IgD-negative memory B cell (primary cell): ENCODE measurements around the gene NRXN2. TPM values are rescaled to one million over a fixed set of nuclear protein-coding genes. Genes with fewer than 3 reads are reported as not detected.
A peak's percentile ranks its signal among the peaks of the same experiment; 100 is the strongest.
"Not testable (repeated sequence)": the region's sequence is repeated elsewhere in the genome, so short reads cannot be mapped to it uniquely, and the experiment has no call there.

Source experiments
- H3K27ac Mint-ChIP-seq, 3 donors: one replicate each; pipeline ENCODE4 v1.8.0; 2020 to 2022; ENCODE audit warnings: mild to moderate bottlenecking in 3 of 3, mixed read lengths in 3 of 3, moderate library complexity in 1 of 3
- H3K27me3 Mint-ChIP-seq: one replicate; pipeline ENCODE4 v1.8.0; 2021; ENCODE audit warnings: mixed read lengths
- H3K36me3 Mint-ChIP-seq: one replicate; pipeline ENCODE4 v1.8.0; 2020; ENCODE audit warnings: mild to moderate bottlenecking, mixed read lengths
- H3K4me1 Mint-ChIP-seq, 3 donors: one replicate each; pipeline ENCODE4 v1.8.0; 2020 to 2022; ENCODE audit warnings: mixed read lengths in 3 of 3, mild to moderate bottlenecking in 1 of 3
- H3K4me3 Mint-ChIP-seq, 4 donors: one replicate each; pipeline ENCODE4 v1.8.0; 2020 to 2022; ENCODE audit warnings: mild to moderate bottlenecking in 4 of 4, mixed read lengths in 4 of 4, moderate library complexity in 3 of 4
- H3K9me3 Mint-ChIP-seq, 3 donors: one replicate each; pipeline ENCODE4 v1.8.0; 2020 to 2021; ENCODE audit warnings: mixed read lengths in 3 of 3, mild to moderate bottlenecking in 1 of 3
- polyA plus RNA-seq: library from polyadenylated mRNA; unstranded; fragments of 300-500 nt; fragmentation: Illumina TruSeq; gene quantifications from one replicate; pipeline ENCODE4 v1.2.3, GENCODE V29; 2021

NRXN2 gene
- polyA plus RNA-seq, 1 donor from 2014 or later: not detected

DNA sequence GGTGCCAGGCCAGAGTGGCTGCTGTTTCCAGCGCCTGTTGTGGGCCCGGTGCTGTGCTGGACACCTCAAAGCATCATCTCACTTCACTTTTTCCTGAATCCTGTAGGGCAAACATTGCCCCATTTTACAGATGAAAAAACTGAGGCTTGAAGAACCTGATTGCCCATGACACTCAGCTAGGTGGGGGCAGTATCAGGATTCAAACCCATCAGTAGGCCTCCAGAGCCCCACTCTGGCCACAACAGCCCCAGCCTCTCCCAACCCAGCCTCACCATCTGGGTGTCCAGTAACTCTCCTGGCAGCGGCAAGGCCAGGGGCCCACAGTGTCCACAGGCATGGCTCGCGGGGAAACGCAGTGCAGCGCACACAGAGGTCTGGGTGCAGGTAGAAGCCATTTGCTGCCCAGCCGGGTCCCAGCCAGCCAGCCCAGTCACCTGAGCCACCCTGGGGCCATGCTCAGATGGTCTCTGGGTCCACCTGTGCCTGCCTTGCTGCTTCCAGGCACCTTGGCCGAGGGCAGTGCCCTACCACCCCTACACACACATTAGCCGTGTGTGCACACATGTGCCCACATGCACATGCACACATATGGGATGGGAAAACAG is 120.4 kb downstream of the NRXN2 start:
- Mint-ChIP-seq H3K4me3 (no peak overlapping the region), H3K9me3 (no peaks in the 10 kb centered on the region), H3K36me3 (no peaks in the 10 kb centered on the region), H3K27me3 (peaks cover 3% of the 10 kb centered on the region), H3K4me1 (no peaks in the 10 kb centered on the region), H3K27ac (no peak overlapping the region)

DNA sequence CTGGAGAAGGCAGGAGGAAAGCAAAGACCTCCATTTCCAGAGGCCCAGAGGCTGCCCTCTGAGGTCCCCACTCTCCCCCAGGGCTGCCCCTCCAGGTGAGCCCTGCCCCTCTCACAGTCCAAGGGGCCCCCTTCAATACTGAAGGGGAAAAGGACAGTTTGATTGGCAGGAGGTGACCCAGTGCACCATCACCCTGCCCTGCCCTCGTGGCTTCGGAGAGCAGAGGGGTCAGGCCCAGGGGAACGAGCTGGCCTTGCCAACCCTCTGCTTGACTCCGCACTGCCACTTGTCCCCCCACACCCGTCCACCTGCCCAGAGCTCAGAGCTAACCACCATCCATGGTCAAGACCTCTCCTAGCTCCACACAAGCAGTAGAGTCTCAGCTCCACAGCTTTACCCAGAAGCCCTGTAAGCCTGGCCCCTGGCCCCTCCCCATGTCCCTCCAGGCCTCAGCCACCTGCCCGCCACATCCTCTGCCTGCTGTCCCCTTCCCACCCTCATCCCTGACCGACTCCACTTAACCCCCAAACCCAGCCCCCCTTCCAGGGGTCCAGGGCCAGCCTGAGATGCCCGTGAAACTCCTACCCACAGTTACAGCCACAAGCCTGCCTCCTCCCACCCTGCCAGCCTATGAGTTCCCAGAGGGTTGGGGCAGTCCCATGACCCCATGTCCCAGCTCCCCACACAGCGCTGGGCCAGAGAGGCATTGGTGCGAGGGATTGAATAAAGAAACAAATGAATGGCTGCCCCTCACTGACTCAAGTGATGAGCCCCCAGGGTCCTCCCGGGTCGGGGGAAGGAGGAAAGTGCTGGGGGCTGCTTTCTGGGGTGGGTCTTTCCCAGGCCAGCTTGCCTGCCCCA is 121.2 kb downstream of the NRXN2 start:
- peaks cover 3% of the 10 kb centered on the region for H3K27me3 Mint-ChIP-seq
- no peaks in the 10 kb centered on the region for H3K36me3 Mint-ChIP-seq
- H3K4me1 Mint-ChIP-seq: no peaks in the 10 kb centered on the region
- no peak overlapping the region for H3K4me3 Mint-ChIP-seq
- H3K27ac Mint-ChIP-seq: no peak overlapping the region
- H3K9me3 Mint-ChIP-seq: no peaks in the 10 kb centered on the region

GRCh38 chr11:64600281-64600992 is 122.6 kb downstream of the NRXN2 start:
- no peaks in the 10 kb centered on the region for H3K36me3 Mint-ChIP-seq
- no peak overlapping the region for H3K4me3 Mint-ChIP-seq
- no peak overlapping the region for H3K27ac Mint-ChIP-seq
- peaks cover 3% of the 10 kb centered on the region for H3K27me3 Mint-ChIP-seq
- no peaks in the 10 kb centered on the region for H3K9me3 Mint-ChIP-seq
- no peaks in the 10 kb centered on the region for H3K4me1 Mint-ChIP-seq

- Mint-ChIP-seq H3K9me3 (no peaks in the 10 kb centered on the region), H3K27me3 (peaks cover 3% of the 10 kb centered on the region), H3K4me1 (no peaks in the 10 kb centered on the region), H3K4me3 (no peak overlapping the region), H3K27ac (no peak overlapping the region), H3K36me3 (no peaks in the 10 kb centered on the region)
Observed at GRCh38 chr11:64599698-64600211, 123.2 kb downstream of the NRXN2 start.

GRCh38 chr11:64598797-64599697 is 124.0 kb downstream of the NRXN2 start:
- Mint-ChIP-seq H3K27me3 (no peaks in the 10 kb centered on the region), H3K4me3 (peak overlapping the region in 1 of 4 donors; percentile 21), H3K4me1 (no peaks in the 10 kb centered on the region), H3K36me3 (no peaks in the 10 kb centered on the region), H3K9me3 (no peaks in the 10 kb centered on the region), H3K27ac (no peak overlapping the region)

GRCh38 chr11:64598106-64598796 is 124.7 kb downstream of the NRXN2 start:
- Mint-ChIP-seq H3K27me3 (no peaks in the 10 kb centered on the region), H3K4me1 (no peaks in the 10 kb centered on the region), H3K4me3 (no peak overlapping the region)

GRCh38 chr11:64597671-64598101 is 125.3 kb downstream of the NRXN2 start:
- Mint-ChIP-seq H3K36me3 (no peaks in the 10 kb centered on the region), H3K4me1 (no peaks in the 10 kb centered on the region), H3K27ac (no peak overlapping the region), H3K27me3 (no peaks in the 10 kb centered on the region), H3K9me3 (no peaks in the 10 kb centered on the region), H3K4me3 (no peak overlapping the region)

More at GRCh38 chr11:64598106-64598796, 124.7 kb downstream of the NRXN2 start:
- H3K36me3 Mint-ChIP-seq: no peaks in the 10 kb centered on the region
- no peaks in the 10 kb centered on the region for H3K9me3 Mint-ChIP-seq
- no peak overlapping the region for H3K27ac Mint-ChIP-seq

GRCh38 chr11:64595922-64596321 is 127.1 kb downstream of the NRXN2 start:
- H3K4me1 Mint-ChIP-seq, H3K4me3 Mint-ChIP-seq, H3K27me3 Mint-ChIP-seq, H3K9me3 Mint-ChIP-seq, H3K36me3 Mint-ChIP-seq, H3K27ac Mint-ChIP-seq: not testable (repeated sequence)

- no peak overlapping the region for H3K4me3 Mint-ChIP-seq
- no peak overlapping the region for H3K27ac Mint-ChIP-seq
- no peaks in the 10 kb centered on the region for H3K4me1 Mint-ChIP-seq
- no peaks in the 10 kb centered on the region for H3K36me3 Mint-ChIP-seq
- H3K9me3 Mint-ChIP-seq: peaks cover 2% of the 10 kb centered on the region in 3 donors
- H3K27me3 Mint-ChIP-seq: peaks cover 3% of the 10 kb centered on the region
Observed at GRCh38 chr11:64594159-64594939, 128.6 kb downstream of the NRXN2 start.

DNA sequence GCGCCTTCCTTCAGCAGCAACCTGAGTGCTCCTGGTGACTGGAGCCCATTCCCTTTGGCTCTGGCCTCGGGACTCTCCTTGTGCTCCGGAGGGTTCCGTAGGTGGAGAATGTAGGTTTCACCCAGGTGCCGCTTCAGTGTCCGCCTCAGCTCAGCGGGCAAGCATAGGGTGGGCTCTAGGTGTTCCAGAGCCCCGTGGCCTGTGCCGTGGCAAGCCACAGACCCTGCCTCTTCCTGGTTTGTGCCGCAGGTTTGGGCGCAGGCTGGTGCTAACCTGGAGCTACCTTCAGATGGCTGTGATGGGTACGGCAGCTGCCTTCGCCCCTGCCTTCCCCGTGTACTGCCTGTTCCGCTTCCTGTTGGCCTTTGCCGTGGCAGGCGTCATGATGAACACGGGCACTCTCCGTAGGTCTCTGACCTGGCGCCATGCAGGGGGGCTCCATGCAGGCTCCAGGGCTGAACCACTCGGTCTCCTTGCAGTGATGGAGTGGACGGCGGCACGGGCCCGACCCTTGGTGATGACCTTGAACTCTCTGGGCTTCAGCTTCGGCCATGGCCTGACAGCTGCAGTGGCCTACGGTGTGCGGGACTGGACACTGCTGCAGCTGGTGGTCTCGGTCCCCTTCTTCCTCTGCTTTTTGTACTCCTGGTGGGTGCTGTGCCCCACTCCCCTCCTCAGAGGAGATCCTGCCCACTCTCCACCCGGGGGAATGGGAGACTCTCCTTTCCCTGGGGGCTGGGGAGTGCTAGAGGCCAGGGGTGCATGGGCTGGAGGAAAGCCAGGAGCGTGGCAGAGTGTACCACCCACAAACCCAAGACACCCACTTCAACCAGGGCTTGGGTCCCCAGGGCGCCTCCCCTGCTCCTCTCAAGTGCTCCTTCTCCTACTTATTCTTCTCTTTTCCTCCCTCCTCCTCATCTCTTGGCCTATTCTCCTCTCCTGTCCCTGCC is 129.6 kb downstream of the NRXN2 start:
- H3K4me1 Mint-ChIP-seq: no peaks in the 10 kb centered on the region
- H3K27ac Mint-ChIP-seq: no peak overlapping the region
- H3K4me3 Mint-ChIP-seq: no peak overlapping the region
- peaks cover 6 to 8% (median 8%) of the 10 kb centered on the region in 3 donors for H3K9me3 Mint-ChIP-seq
- peaks cover 8% of the 10 kb centered on the region for H3K27me3 Mint-ChIP-seq
- no peaks in the 10 kb centered on the region for H3K36me3 Mint-ChIP-seq

DNA sequence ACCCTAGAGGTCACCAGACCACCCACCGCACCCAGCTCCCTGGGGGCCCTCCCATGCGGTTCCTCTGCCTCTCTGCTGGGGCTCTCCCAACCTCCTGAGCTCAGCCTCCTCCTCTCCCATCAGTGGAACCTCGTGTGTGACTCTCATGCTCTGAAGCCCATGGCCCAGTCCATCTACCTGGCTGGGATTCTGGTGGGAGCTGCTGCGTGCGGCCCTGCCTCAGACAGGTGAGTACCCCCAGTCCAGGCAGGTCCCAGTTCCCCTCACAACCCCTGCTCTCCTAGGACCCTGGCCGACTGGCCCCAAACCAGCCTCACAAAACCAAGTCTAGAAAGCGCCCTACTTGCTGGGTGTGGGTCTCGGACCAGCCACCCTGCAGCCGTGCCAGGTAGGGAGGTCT is 130.3 kb downstream of the NRXN2 start:
- peaks cover 13 to 15% (median 14%) of the 10 kb centered on the region in 3 donors for H3K9me3 Mint-ChIP-seq
- no peaks in the 10 kb centered on the region for H3K36me3 Mint-ChIP-seq
- no peak overlapping the region for H3K27ac Mint-ChIP-seq
- peaks cover 16% of the 10 kb centered on the region for H3K27me3 Mint-ChIP-seq
- H3K4me1 Mint-ChIP-seq: no peaks in the 10 kb centered on the region
- no peak overlapping the region for H3K4me3 Mint-ChIP-seq

GRCh38 chr11:64592234-64592615 is 130.8 kb downstream of the NRXN2 start:
- H3K4me3 Mint-ChIP-seq: no peak overlapping the region
- peaks cover 13 to 16% (median 15%) of the 10 kb centered on the region in 3 donors for H3K9me3 Mint-ChIP-seq
- peaks cover 16% of the 10 kb centered on the region for H3K27me3 Mint-ChIP-seq
- H3K4me1 Mint-ChIP-seq: no peaks in the 10 kb centered on the region
- no peaks in the 10 kb centered on the region for H3K36me3 Mint-ChIP-seq
- H3K27ac Mint-ChIP-seq: no peak overlapping the region
